A549 treated with AZD9567 at 1 μM for 4 hours (cell line): ENCODE measurements around the gene FCHSD1. TPM values are rescaled to one million over a fixed set of nuclear protein-coding genes. Genes with fewer than 3 reads are reported as not detected.

Experiments
- total RNA-seq: library from RNA; stranded (reverse); fragments of 200-300 nt; extraction: Qiagen RNA extraction; gene quantifications from 5 replicates; pipeline ENCODE4 v1.2.3, GENCODE V29; 2022; ENCODE audit not compliant: insufficient read depth

FCHSD1 gene
- 7.8 to 12.3 TPM (median 10.5 TPM) in 5 replicates for total RNA-seq

GRCh38 chr5:141650851-141651727 is at the start of gene FCHSD1:
TSS of gene FCHSD1 (minus strand) at chr5:141651418. CDS start at chr5:141651368, 50 bp downstream.

GRCh38 chr5:141681695-141682641 is 30.8 kb upstream of the FCHSD1 start, which contains the start of gene ARAP3:
TSS of gene ARAP3 (minus strand) at chr5:141682230. CDS start at chr5:141680486, 1,744 bp downstream.

GRCh38 chr5:141636413-141637122 is 14.7 kb downstream of the FCHSD1 start, which contains the start of the genes HDAC3 and RELL2:
TSS of gene HDAC3 (minus strand) at chr5:141636849. CDS start at chr5:141636790, 59 bp downstream.
TSS of gene RELL2 (plus strand) at chr5:141636997. CDS start at chr5:141638226, 1,229 bp downstream.

GRCh38 chr5:141618804-141619554 is 32.2 kb downstream of the FCHSD1 start, which contains the start of gene DIAPH1:
TSS of gene DIAPH1 (minus strand) at chr5:141619000. CDS start at chr5:141618914, 86 bp downstream.

Other genes starting within 250 kb of the FCHSD1 start
- gene PCDHGA9, start 248.6 kb downstream of the FCHSD1 start, total RNA-seq = 0.02 to 0.07 TPM (median 0.04 TPM) in 4 of 5 replicates, not detected in the other
- gene PCDHGB6, start 243.4 kb downstream of the FCHSD1 start, total RNA-seq = 0.05 to 0.11 TPM (median 0.09 TPM) in 4 of 5 replicates, not detected in the other
- 0.05 TPM in 1 of 5 replicates, not detected in the others for gene PCDHGA10, start 238.4 kb downstream of the FCHSD1 start, total RNA-seq
- 0.05 to 0.70 TPM (median 0.06 TPM) in 5 replicates for gene PCDHGB7, start 233.7 kb downstream of the FCHSD1 start, total RNA-seq
- gene PCDHGA11, start 230.4 kb downstream of the FCHSD1 start, total RNA-seq = 0.01 to 0.03 TPM (median 0.02 TPM) in 3 of 5 replicates, not detected in the others
- gene PCDHGA12, start 220.9 kb downstream of the FCHSD1 start, total RNA-seq = 0.01 to 0.02 TPM (median 0.02 TPM) in 3 of 5 replicates, not detected in the others
- 4.8 to 6.7 TPM (median 5.3 TPM) in 5 replicates for gene PCDHGC3, start 175.5 kb downstream of the FCHSD1 start, total RNA-seq
- gene PCDHGC4, start 166.4 kb downstream of the FCHSD1 start, total RNA-seq = 0.03 to 0.06 TPM in 2 of 5 replicates, not detected in the others
- 0.01 TPM in 2 of 5 replicates, not detected in the others for gene PCDHGC5, start 162.3 kb downstream of the FCHSD1 start, total RNA-seq
- gene DIAPH1, start 32.4 kb downstream of the FCHSD1 start, total RNA-seq = 92.4 to 100 TPM (median 96.5 TPM) in 5 replicates
- gene HDAC3, start 14.6 kb downstream of the FCHSD1 start, total RNA-seq = 24.4 to 57.5 TPM (median 54.5 TPM) in 5 replicates
- gene RELL2, start 14.4 kb downstream of the FCHSD1 start, total RNA-seq = 2.8 to 5.0 TPM (median 4.4 TPM) in 5 replicates
- gene ARAP3, start 30.8 kb upstream of the FCHSD1 start, total RNA-seq = 3.8 to 5.0 TPM (median 4.4 TPM) in 5 replicates
- gene PCDH1, start 227.0 kb upstream of the FCHSD1 start, total RNA-seq = 1.7 to 3.2 TPM (median 2.6 TPM) in 5 replicates